Non-pigmented ciliary epithelial cell (primary cell): ENCODE measurements around the gene EIF5.
A peak's percentile ranks its signal among the peaks of the same experiment; 100 is the strongest.

Experiments
- DNase-seq: peaks from one replicate; pipeline ENCODE4 v3.0.0-alpha.2; 2010; ENCODE audit warnings: low read depth

The EIF5 gene

GRCh38 chr14:103333754-103334643 lies at the start of gene EIF5:
Gene EIF5, plus strand, starts transcription at chr14:103334237. Its CDS starts 1,624 bp downstream, at chr14:103335861.
- peak; percentile 89 for DNase-seq

- DNase-seq, result no peak
Measured at GRCh38 chr14:103284574-103285467, 49.2 kb upstream of the EIF5 start.

GRCh38 chr14:103286460-103286859 lies 47.6 kb upstream of the EIF5 start:
- no peak for DNase-seq

- DNase-seq, result no peak
Measured at GRCh38 chr14:103286968-103287850, 46.8 kb upstream of the EIF5 start.

GRCh38 chr14:103288076-103288766 lies 45.8 kb upstream of the EIF5 start:
- no peak for DNase-seq

- DNase-seq, result no peak
Measured at GRCh38 chr14:103290056-103290455, 44.0 kb upstream of the EIF5 start.

- DNase-seq, result no peak
Measured at GRCh38 chr14:103290494-103290893, 43.5 kb upstream of the EIF5 start.

- no peak for DNase-seq
Measured at GRCh38 chr14:103290961-103291360, 43.1 kb upstream of the EIF5 start.

- peak; percentile 5 for DNase-seq
Measured at GRCh38 chr14:103292426-103293374, 41.3 kb upstream of the EIF5 start.

GRCh38 chr14:103293465-103293864 lies 40.6 kb upstream of the EIF5 start:
- DNase-seq, result no peak

GRCh38 chr14:103294091-103294490 lies 39.9 kb upstream of the EIF5 start:
- DNase-seq, result no peak

- DNase-seq, result peak; percentile 10
Measured at GRCh38 chr14:103296007-103296406, 38.0 kb upstream of the EIF5 start.

- DNase-seq, result no peak
Measured at GRCh38 chr14:103296987-103297386, 37.0 kb upstream of the EIF5 start.

- DNase-seq, result no peak
Measured at GRCh38 chr14:103298620-103299019, 35.4 kb upstream of the EIF5 start.

- DNase-seq, result no peak
Measured at GRCh38 chr14:103301512-103302354, 32.3 kb upstream of the EIF5 start.

GRCh38 chr14:103302966-103303365 lies 31.1 kb upstream of the EIF5 start:
- DNase-seq, result no peak

- no peak for DNase-seq
Measured at GRCh38 chr14:103304706-103305105, 29.3 kb upstream of the EIF5 start.

GRCh38 chr14:103308717-103309616 lies 25.1 kb upstream of the EIF5 start:
- no peak for DNase-seq
